ENCODE results near the gene DPF3. TPM values are rescaled to one million over a fixed set of nuclear protein-coding genes. Genes with fewer than 3 reads are reported as not detected.

DPF3 gene
- total and polyA plus RNA-seq, 9 of the 15 experiments (the other 6 are each of a cell fraction or from before 2014, with no cell fraction given): 0.21 to 4.9 (median 1.2) TPM

DNA sequence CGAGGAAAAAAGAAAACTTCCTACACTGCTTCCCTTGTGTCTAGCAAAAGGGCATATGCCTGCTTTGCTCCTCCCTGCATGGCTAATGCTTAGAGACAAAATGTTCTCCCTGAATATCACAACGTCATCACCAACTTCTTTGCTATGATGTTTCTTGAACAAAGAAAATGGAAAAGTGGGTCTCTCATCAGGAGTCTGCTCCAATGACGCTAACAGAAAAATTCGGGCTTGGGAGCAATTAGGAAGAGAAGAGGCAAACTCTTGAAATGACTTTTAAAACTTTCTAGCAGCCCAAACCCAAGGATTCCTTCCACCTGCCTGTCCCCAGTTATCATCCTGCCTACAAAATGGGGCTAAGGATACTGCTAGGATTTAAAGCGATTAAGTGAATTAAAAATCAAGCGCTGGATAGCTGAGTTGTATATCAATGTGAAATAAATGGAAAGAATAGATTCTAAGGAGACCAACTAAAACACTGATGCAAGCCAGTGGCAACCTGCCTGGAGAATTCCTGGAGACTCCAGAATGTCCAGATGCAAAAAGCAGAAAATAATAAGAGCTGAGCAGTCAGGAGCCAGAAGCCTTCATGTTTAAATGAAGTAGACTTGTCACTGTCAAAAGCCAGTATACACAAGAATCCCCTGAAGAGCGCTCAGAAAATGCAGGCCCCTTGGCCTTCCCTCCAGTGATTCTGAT, 183.8 kb downstream of the DPF3 start (continued):
- TF ChIP-seq, protein P1, sequence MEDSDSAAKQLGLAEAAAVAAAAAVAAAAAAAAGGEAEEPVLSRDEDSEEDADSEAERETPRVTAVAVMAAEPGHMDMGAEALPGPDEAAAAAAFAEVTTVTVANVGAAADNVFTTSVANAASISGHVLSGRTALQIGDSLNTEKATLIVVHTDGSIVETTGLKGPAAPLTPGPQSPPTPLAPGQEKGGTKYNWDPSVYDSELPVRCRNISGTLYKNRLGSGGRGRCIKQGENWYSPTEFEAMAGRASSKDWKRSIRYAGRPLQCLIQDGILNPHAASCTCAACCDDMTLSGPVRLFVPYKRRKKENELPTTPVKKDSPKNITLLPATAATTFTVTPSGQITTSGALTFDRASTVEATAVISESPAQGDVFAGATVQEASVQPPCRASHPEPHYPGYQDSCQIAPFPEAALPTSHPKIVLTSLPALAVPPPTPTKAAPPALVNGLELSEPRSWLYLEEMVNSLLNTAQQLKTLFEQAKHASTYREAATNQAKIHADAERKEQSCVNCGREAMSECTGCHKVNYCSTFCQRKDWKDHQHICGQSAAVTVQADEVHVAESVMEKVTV (CRISPR knock-in tag; IDR thresholded peaks at IDR 0.05): no peak
- no peak for TF ChIP-seq ZNF584 (CRISPR knock-in tag; IDR thresholded peaks at IDR 0.05; ENCODE audit: low read depth)

DNA sequence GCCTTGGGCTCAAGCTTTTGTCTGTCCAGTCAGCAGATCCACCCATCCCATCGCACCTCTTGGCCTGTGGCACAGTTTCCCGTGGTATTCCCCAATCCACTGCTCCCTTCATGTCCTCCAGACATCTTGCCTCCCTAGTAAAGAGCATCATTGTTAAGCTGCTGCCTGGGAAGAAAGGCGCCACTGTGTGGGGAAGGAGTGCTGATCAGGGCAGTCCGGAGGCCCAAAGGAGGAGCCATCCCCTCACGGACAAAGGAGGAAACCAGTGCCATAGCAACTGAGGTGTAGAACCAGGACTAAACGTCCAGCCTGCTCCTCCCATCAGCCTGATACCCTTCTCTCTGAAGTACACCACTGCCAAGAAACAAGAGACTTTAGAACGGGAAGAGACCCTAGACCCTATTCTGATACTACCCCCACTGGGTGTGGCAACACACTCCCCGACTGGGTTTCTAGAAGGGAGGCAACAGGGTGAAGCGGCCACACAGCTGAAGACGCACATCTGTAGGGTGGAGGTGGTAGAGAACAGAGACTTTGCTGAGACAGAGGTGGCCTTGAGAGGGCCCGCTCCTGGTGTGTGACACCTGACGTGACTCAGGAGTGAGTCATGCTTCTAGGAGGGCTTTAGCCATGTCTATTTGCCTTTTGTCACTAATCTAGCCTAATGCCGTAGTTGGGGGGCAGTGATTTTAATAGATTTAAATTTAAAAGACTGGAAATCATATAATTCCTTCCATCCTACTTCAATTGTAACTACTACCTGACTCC, 185.0 kb downstream of the DPF3 start:
- peak; percentile 58 for ATAC-seq
- Histone ChIP-seq H3K36me3 (ENCODE audit: control insufficient read depth, insufficient read depth, low read length) (no peaks in the 10 kb centered on the region), H3K4me3 (no peak overlapping the region), H3K79me2 (ENCODE audit: control insufficient read depth, insufficient read depth, low read length) (no peaks in the 10 kb centered on the region), H2AFZ (ENCODE audit: low read depth, low read length) (no peak overlapping the region), H3K9ac (ENCODE audit: insufficient read depth in 1 of 2, low read depth in 2 of 2, low read length in 2 of 2) (no peak overlapping the region), H3K27me3 (ENCODE audit: control insufficient read depth in 2 of 2, insufficient read depth in 2 of 2, low read length in 2 of 2) (no peaks in the 10 kb centered on the region), H3K9me1 (ENCODE audit: control insufficient read depth, insufficient read depth, low read length) (no peaks in the 10 kb centered on the region), H3K27ac (ENCODE audit: extremely low read depth, low read depth, low read length) (no peak overlapping the region), H3K4me2 (ENCODE audit: insufficient read depth, low read length) (no peak overlapping the region), H3K4me1 (replicated peaks in 1 of 2; ENCODE audit: control insufficient read depth in 2 of 2, insufficient read depth in 2 of 2, low read length in 2 of 2) (no peaks in the 10 kb centered on the region; a peak in 1 of 5 replicates), H3K9me3 (replicated peaks; ENCODE audit: control insufficient read depth, insufficient read depth, low read depth, low read length) (no peaks in the 10 kb centered on the region), H4K20me1 (replicated peaks; ENCODE audit: control insufficient read depth, insufficient read depth, low read length) (no peaks in the 10 kb centered on the region)
- WGBS (ENCODE audit: insufficient coverage, low coverage, missing lambda C conversion rate): 18% methylated on average over 9 of the region's 13 CpGs
- intact Hi-C loops (cut with micrococcal nuclease): no loop called here
- peak in 1 of 4 experiments; percentile 11 for DNase-seq (ENCODE audit: extremely low read depth in 1 of 4, low spot score in 3 of 4)
- CTCF ChIA-PET (ENCODE audit: low intra/inter-chr PET ratio): no interaction called here
- in situ Hi-C loops (cut with MboI): no loop called here
- BruUV-seq (replicated peaks): no TSS peak
- POLR2A ChIA-PET: no interaction called here
- FAIRE-seq: no peak
- TF ChIP-seq JUN (IDR thresholded peaks at IDR 0.05; ENCODE audit: borderline replicate concordance, low read depth, low read length): peak; percentile 59; the same call in 1 of the 2 replicates
- TF ChIP-seq JUN (CRISPR knock-in tag; IDR thresholded peaks at IDR 0.05; ENCODE audit: borderline replicate concordance): no peak
- TF ChIP-seq, protein P2, sequence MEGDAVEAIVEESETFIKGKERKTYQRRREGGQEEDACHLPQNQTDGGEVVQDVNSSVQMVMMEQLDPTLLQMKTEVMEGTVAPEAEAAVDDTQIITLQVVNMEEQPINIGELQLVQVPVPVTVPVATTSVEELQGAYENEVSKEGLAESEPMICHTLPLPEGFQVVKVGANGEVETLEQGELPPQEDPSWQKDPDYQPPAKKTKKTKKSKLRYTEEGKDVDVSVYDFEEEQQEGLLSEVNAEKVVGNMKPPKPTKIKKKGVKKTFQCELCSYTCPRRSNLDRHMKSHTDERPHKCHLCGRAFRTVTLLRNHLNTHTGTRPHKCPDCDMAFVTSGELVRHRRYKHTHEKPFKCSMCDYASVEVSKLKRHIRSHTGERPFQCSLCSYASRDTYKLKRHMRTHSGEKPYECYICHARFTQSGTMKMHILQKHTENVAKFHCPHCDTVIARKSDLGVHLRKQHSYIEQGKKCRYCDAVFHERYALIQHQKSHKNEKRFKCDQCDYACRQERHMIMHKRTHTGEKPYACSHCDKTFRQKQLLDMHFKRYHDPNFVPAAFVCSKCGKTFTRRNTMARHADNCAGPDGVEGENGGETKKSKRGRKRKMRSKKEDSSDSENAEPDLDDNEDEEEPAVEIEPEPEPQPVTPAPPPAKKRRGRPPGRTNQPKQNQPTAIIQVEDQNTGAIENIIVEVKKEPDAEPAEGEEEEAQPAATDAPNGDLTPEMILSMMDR (IDR thresholded peaks at IDR 0.05 in 2 of 3, conservative IDR thresholded peaks at IDR 0.05 in 1 of 3; ENCODE audit: insufficient read depth in 2 of 3, low read depth in 1 of 3, low read length in 3 of 3): peak in 1 of 3 experiments; percentile 7; a peak in 1 of 6 replicates
- TF ChIP-seq ZNF57 (CRISPR knock-in tag; IDR thresholded peaks at IDR 0.05): no peak
- TF ChIP-seq SRF (CRISPR knock-in tag; IDR thresholded peaks at IDR 0.05): no peak
- peak; percentile 81; the same call in 1 of the 2 replicates for TF ChIP-seq JUND (IDR thresholded peaks at IDR 0.05; ENCODE audit: borderline replicate concordance, low read depth, low read length)
- TF ChIP-seq JUND (tag; IDR thresholded peaks at IDR 0.05; ENCODE audit: borderline replicate concordance, low read depth, low read length): peak; percentile 36; the same call in 1 of the 3 replicates
- TF ChIP-seq ZNF212 (CRISPR knock-in tag; IDR thresholded peaks at IDR 0.05): no peak
- peak; percentile 73 for TF ChIP-seq FOSL1 (tag; conservative IDR thresholded peaks at IDR 0.05)
- peak; percentile 24; the same call in 1 of the 2 replicates for TF ChIP-seq RFX1 (IDR thresholded peaks at IDR 0.05)
- TF ChIP-seq, protein P3, sequence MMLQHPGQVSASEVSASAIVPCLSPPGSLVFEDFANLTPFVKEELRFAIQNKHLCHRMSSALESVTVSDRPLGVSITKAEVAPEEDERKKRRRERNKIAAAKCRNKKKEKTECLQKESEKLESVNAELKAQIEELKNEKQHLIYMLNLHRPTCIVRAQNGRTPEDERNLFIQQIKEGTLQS (IDR thresholded peaks at IDR 0.05): peak; percentile 70
- TF ChIP-seq, protein P3 (CRISPR knock-in tag; conservative IDR thresholded peaks at IDR 0.05): no peak

Data from K562 (cell line).